DMS 273 (cell line): ENCODE measurements around the gene KCNIP4.

Source experiments
- DNase-seq: peaks from one replicate; lab custom pipeline; 2025; ENCODE audit not compliant: unreplicated experiment; lab: John Stamatoyannopoulos, UW

The KCNIP4 gene

DNA sequence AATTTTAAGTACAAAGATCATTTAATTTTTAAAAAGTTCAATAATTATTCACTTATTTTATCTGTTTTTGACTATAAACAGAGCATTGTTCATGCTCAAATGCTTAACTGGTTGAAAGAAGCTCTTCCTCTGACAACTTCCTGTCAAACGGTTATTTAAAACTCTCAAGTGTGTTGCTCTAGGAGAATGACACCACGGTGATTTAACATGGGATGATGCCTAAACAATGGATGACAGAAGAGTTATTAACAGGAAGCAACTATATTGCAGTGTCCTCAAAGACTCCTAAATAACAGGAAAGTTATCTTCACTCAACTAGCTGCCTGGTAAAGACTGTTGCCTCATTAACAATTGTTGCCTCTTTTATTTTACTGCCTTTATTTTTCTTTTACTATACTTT is 738.7 kb downstream of the KCNIP4 start:
- DNase-seq: no peak

DNA sequence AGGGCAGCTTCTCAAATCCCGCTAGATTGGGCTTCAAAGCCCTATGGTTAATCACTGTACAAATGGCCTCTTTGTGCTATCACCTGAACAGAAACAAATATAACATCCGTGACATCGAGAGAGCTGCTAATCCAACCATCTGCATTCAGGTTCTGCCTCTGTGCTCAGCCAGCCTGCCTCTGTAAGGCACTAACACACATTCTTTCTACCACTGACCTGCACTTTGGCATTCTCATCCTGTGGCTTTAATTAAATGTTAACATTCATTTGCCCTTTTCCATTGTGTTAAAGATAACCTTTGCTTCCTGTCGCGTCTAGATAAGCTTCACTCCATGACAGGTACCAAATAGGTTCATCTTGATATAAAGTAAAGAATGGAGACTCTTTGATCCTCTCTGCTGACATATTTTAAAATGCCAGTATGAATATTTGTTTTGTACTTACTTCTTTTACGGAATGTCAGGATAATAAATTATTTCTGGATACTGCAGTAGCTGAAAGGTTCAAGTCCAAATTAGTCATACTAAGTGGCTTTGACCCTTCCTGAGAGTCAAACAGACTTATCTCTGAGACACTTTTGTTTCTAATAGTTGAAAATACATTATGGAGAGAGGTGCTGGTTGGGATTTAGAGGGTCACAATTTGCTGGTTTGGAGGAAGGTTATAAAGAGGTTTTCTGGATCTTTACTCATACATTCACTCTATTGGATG is 742.6 kb downstream of the KCNIP4 start:
- no peak for DNase-seq

DNA sequence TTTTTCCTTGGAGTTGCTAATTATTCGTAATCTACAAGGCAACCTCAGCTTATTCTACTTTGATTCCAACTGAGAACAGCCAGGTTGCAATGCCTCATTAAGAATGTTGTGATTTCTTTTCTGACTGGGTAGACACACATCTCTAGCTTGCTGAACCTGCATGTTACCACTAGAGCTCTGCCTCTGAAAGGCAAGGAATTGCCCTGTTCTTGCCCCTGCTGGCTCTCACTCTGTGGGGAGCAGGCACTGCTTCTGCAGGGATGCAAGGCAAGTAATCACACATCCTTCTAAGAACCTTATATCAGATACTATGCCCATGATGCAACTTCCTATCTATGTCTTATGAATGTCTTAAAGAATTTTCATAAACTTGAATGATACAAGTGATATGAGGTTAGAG is 745.2 kb downstream of the KCNIP4 start:
- no peak for DNase-seq

DNA sequence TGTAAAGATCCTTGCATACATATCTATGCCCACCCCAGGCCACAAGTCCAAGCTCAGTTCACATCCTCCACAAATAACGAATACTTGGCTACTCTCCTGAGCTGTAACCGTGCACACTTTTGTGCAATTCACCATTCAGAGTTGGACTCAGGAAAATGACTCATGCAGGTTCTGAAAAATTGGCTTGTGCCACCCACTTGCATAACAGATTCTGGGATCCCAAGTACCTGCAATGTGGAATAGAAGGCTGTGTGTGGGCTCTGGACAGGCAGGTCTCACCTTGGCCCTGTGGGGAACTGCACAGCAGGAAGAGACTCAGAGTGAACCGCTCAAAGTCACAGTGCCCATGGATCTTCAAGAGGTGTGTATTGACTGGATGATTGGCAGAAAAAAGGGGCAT is 745.6 kb downstream of the KCNIP4 start:
- DNase-seq: no peak

DNA sequence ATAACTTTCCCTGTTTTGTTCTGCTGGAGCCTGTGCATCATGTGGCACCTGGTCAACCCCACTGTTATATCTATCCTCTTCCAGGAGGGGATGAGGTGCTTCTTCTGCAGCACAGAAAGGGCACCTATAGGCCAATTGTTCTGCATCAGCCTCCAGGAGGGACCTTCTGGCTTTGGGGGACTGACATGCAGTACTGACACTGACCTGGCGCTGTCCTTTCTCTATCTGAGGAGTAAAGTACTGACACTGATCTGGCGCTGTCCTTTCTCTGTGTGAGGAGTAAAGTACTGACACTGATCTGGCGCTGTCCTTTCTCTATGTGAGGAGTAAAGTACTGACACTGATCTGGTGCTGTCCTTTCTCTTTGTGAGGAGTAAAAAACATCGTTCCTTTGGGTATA is 749.9 kb downstream of the KCNIP4 start:
- no peak for DNase-seq

DNA sequence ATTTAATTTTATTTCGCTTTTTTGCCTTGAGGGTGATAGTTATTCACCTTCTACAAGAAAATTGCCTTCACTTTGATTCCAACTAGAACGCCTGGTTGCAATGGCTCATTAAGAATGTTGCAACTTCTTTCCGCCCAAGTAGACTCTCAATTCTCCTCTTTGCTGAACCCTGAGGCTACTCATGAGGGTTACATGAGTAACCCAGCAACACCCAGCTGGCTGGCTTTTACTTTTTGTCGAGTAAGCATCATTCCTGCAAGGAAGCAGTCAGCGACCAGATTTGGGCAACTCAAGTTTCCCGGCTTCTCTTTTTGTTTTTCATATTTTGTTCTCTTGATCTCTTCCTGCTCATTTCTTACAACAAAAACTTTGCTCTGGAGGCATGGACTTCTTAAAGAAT is 752.9 kb downstream of the KCNIP4 start:
- no peak for DNase-seq

DNA sequence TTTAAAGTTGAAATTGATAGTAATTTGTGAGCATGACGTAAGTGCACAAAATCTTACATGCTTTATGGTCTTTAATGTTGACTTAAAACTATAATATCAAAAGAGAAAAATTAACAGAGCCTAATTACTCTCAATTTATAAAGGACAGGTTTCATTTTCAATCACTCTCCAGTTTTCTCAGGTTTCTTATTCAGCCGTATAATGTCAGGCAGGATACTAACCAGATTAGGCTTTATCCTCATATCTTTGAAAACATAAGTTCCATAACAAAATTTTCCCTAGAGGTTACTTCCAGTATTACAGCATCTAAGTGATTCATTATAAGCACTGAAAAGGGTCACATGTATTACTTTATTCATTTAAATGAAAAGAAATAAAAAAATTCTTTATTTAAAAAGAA is 756.2 kb downstream of the KCNIP4 start:
- no peak for DNase-seq

DNA sequence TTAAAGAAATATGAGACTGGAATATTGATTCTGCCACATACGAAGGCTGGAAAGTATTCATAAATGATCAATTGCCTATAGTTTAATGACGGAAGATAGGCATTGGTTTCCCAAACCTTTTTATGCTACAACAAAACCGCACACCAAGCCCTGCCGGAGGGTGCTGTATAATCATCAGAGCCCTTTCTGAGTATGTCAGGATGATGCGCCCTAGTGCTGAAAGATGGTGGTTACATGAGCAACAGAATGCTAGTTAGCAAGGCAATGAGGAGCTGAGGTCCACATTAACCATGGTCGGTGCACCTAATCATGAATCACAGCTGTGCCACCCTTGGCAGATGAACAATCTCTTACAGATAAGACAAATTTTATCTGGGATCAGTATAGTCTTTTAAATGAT is 757.3 kb downstream of the KCNIP4 start:
- no peak for DNase-seq

DNA sequence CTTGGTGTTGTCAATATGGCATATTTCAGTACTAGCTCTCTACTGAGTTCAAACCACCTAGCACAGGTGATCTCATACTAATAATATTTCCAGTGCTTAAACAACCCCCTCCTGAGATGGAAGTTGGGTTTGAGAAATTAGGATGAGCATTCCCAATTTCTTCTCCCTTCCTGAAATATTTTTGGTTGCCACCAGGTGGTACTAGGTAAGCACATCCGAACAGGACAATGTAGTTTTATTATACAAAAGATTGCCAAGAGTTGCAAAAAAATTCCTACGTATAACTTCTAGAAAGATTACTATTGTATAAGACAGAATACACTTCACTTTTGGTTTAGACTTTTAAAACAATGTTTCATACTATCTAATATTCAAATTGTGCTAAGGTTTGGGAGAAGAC is 763.8 kb downstream of the KCNIP4 start:
- peak; percentile 8 for DNase-seq

DNA sequence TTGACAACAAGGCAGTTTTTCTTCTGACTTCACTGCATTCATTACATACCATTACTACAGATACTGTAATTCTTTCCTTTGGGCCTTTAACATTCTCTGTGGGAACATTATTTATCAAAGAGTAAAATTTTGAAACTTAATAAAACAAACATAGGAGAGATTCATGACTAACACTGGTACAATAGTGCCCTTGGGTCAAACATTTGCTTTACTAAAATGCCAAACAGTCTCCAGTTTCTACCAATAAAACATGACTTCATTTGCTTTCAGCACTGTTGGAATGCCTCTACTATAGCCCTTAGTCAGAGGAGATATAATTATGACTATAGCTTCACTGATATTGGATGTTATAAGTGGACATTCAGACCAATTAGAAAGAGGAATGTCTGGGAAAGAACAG is 766.9 kb downstream of the KCNIP4 start:
- no peak for DNase-seq

DNA sequence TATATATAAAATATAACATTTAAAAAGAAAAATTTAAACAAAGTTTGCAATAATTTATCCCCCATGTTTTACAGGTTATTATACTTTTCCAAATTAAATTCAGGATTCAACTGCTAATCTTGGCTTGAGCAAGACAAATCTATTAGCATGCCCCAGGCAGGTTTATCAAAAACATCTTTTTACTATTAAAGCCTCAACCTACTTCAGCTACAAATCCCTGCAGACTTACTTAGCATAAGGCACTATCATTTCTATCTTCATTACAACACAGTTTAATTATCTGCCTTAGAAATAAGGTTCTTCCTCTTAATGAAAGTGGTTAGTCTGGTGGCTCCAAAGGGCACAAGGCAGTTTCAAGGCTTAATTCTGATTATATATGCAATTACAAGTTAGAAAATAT is 770.7 kb downstream of the KCNIP4 start:
- DNase-seq: no peak

DNA sequence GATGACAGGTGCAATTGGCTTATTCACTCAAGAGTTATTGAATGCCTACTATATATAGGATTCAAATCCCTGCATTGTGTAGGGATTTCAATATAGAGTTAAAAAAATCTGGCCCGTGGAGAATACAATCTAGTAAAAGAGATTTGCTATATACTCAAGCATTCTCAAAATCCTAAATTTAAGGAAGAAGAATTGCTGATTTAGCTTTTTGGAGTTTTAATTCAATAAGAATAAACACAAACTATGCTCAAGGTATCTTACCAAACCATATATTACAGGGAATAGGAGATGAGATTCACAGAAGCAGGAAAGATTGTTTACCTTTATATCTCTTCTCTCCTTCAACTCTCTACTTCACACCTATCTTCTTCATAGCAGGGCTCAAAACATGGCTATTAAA is 771.5 kb downstream of the KCNIP4 start:
- no peak for DNase-seq

DNA sequence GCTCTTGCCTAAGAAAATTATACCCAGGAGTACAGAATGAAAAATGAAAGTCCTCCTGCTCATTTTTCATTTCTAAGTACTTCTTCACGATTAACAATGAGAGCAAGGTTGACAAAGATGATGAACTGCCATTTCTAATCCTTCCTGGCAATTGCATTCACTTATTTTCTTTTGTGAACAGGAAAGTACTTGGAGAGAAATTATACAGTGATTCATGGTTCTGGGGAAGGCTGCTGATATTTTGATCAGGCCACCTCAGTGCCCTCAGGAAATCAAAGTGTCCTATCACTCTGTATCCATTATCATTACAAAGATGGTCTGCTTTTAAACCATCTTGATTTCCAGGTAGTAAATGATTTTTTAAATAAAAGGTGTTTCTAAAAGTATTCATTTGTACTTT is 780.9 kb downstream of the KCNIP4 start:
- DNase-seq: no peak

DNA sequence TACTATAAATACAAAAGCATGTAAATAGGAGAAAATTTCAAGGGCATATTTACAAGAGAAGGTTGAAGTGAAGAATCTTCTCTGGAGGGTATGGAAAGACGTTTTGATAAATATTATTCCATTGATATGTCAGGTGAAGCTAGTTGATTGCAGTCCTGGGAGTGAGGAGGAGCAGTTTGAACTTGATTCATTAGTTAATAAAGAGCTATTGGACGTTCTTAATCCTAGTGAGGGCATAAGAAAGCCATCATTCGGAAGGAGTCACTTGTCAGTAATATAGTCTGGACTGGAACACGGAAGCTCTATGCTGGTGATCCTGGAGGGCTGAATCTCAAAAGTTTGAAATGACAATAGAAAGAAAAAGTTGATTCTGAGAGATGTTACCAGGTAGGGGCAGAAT is 793.2 kb downstream of the KCNIP4 start:
- no peak for DNase-seq

DNA sequence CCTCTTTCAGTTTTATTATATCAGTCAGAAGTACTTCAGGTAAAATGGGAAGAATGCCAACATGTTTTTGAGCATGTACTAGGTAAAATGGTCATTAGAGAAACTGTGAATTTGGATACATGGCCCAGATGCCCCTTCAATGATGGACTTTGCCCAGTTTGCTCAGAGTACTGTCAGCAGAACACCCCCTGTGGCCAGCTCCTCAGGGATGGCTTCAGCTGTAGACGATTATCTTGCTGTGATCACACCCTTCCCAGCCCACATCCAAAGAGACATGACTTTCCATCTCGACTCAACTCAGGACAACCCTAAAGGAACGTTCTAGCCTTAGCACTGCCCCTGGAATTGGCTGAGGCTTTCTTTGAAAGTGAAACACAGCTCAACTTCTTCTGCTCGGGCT is 809.2 kb downstream of the KCNIP4 start:
- DNase-seq: no peak

DNA sequence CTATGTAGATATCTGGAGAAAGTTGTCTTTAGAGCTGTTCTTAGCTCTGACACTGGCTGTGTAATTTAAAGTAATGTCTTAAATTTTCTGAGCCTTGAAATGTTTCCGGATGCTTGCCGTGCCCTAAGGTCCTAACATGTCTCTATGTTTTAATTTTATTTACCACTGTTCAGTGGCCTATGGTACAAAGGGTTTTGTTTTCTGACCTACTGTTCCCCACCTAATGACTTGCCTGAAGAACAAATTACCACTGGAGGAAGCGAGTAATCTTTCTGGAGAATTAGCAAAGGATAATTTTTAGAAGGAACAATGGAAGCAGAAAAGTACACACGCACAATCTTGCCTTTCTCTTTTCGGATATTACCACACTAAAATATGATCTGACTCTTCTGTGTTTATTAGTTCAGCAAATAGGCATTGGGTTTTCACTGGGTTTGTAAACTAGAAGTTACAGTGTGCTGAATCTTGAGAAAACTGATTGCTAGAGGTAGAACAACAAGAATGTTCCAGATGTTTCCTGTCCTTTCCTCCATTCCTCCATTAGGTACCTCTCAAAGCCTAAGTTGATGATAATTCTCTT is 812.4 kb downstream of the KCNIP4 start:
- DNase-seq: no peak

DNA sequence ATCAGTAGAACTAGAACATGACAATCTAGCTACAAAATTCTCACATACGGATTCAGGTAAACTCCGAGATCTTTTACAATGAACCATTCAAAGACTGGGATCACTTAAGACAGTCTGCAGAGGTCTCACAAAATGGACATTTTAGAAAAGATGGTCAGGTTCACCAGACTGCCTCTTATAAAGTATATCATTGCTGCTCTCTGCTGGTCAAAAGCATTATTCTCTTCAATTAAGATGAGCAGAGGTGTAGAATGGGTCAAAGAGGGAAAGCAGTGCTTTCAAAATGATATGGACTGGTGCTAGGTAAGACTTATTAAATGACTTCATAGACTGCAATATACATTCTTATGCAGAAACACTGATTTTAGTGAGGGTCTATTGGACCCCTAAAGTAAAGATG is 813.6 kb downstream of the KCNIP4 start:
- peak; percentile 12 for DNase-seq

DNA sequence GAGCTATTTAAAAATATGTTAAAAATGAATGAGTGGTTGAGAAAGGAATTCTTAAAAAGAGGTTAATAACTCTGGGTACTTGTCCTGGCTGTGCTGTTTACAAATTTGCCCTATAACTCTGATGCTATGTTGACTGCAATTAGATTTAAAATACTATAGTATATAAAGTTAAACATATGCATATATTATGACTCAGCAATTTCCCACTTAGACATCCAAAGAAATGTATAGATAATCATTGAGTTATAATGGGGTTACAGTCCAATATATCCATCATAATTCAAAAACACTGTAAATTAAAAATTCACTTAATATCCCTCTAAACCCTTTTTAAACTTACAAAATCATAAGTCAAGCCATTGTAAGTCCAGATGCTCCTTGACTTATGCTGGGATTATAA is 818.0 kb downstream of the KCNIP4 start:
- no peak for DNase-seq

DNA sequence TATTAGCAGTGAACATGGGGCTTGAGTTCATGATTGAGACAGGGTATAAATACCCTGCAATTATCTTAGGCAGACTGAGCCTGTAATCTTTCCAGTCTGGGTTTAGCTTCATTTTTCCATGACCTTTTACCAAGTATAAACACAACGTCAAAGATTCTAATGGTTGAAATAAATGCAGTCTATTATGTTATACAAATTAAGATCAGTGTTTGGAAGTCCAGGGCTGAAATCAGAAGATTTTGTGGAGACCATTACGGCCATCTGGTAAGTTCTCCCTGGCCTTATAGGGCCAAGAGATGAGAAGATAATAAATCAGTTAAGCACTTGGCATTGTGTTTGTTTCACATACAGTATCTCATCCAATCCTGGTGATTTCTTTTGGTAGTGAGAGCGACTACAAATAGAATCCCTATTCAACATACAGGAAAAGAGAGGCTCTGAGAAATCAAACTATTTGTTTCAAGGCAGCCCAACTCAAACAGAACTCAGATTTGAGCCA is 822.5 kb downstream of the KCNIP4 start:
- no peak for DNase-seq

DNA sequence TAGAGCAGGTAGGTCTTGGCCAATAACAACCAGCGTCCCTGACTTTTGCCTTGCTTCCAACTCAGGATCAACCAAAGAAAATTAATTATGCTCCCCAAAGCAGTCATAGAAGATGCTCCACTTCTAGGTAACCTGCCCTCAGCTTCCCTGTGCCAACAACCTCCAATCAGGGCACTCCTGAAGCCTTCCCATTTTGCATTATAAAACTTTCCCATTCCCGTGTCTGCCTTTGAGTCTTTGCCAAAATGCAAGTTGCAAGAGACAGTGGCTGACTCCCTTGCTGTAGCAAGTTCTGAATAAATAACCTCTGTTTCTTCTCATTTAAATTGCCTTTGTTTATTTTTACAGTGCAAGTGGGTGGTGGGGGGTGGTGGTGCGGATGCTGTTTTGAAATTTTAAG is 830.3 kb downstream of the KCNIP4 start:
- DNase-seq: no peak

DNA sequence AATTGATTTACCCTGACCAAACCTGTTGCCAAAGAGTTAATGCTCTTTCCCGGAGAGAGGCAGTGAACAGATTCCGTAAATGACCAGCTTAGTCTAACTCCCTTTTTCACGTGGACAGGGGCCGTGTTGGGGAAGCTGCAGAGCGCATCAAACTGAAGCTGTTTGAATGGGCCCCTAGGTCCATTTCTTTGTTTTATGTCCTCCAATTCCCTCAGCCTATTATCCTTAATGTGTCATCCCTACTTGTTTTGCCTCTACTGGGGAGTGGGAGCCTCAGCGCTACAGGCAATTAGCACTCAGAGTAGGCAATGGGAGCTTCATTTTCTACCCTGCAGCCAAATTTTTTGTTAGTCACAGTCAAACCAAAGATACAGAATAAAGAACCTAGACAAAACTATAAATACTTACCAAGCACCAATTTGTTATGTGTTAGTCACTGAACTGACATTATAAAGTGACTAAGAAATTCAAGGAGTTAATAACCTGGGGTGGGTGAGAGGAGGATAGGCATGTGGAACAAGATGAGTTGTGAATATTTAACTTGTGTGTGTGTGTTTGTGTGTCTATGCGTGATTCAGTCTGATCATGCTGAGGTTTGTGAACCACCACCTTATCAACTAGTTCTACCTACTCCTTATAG is 830.9 kb downstream of the KCNIP4 start:
- no peak for DNase-seq

DNA sequence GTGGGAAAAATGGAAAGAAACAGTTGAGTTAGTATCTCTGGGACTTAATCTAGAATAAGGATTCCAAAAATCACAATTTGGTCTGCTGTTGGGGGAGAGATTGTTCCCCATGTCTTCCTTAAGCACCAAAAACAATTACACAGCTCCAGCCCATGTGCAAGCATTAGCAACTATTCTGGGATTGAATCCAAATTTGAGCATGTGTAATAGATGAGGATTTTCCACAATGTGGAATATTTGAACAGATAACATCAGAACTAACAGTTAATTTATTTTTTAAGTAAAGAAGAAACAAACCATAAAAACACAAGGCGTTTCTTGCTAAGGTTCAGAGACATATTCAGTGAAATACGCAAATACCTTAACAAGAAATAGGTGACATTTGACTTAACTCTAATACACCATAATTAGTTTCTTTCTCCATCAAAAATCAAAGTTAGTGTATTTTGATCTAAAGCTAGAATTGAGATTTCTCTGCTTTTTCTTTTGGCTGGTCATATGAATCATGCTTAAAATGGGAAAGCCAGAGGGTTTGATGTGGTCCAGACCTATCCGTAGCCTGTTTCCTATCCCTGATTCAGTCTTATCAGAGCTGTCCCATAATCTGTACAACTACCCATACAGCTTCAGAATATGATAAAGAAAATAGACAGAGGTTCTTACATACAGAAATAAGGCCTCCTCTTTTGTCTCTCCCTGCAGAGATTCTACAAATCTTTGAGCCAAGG is 834.9 kb downstream of the KCNIP4 start:
- DNase-seq: no peak
